GM18498 (cell line): ENCODE measurements around the gene PPRC1.

ENCODE experiments used
- ATAC-seq: cut with Tn5 transposase; IDR thresholded peaks from one replicate; pipeline ENCODE4 v1.9.1; 2021; ENCODE audit warnings: mild to moderate bottlenecking, moderate library complexity; ENCODE audit not compliant: unreplicated experiment

Gene PPRC1, protein sequence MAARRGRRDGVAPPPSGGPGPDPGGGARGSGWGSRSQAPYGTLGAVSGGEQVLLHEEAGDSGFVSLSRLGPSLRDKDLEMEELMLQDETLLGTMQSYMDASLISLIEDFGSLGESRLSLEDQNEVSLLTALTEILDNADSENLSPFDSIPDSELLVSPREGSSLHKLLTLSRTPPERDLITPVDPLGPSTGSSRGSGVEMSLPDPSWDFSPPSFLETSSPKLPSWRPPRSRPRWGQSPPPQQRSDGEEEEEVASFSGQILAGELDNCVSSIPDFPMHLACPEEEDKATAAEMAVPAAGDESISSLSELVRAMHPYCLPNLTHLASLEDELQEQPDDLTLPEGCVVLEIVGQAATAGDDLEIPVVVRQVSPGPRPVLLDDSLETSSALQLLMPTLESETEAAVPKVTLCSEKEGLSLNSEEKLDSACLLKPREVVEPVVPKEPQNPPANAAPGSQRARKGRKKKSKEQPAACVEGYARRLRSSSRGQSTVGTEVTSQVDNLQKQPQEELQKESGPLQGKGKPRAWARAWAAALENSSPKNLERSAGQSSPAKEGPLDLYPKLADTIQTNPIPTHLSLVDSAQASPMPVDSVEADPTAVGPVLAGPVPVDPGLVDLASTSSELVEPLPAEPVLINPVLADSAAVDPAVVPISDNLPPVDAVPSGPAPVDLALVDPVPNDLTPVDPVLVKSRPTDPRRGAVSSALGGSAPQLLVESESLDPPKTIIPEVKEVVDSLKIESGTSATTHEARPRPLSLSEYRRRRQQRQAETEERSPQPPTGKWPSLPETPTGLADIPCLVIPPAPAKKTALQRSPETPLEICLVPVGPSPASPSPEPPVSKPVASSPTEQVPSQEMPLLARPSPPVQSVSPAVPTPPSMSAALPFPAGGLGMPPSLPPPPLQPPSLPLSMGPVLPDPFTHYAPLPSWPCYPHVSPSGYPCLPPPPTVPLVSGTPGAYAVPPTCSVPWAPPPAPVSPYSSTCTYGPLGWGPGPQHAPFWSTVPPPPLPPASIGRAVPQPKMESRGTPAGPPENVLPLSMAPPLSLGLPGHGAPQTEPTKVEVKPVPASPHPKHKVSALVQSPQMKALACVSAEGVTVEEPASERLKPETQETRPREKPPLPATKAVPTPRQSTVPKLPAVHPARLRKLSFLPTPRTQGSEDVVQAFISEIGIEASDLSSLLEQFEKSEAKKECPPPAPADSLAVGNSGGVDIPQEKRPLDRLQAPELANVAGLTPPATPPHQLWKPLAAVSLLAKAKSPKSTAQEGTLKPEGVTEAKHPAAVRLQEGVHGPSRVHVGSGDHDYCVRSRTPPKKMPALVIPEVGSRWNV (N-terminal part only)

DNA sequence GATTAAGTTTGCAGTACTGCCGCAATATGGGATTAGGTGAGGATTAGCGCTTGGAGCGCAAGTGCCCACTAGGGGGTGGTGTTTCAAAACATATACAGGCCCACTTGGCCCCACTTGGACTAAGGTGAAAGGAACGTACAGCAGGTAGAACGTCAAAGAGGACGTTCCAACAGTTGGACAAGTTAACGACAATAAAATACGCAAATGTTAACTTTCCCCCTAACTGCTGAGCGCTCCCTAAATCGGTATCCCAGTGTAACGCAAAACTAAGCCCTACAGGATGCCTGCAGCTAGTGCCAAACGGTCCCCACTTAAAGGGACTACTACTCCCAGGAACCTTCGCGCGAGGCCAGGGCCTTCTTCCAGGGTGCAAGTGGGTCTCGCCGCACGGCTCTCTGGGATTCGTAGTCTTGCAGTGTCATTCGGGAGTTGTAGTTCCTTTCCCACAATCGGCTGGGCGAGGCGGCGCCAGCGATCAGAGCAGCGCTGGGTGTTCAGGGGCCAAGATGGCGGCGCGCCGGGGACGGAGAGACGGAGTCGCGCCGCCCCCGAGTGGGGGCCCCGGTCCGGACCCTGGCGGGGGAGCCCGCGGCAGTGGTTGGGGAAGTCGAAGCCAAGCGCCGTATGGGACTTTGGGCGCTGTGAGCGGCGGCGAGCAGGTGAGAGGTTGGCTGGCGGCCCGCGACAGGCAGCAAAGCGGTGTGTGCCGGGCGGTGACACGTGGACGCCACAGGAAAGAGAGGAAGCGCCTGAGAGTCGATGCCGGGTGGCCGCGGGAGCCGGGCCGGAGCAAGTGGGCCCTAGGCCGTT, at the start of gene PPRC1:
TSS of gene PPRC1 (plus strand) at position 478 of the 810 bp plus-strand sequence. CDS start at position 507, 29 bp downstream.
- ATAC-seq, result peak; percentile 93

DNA sequence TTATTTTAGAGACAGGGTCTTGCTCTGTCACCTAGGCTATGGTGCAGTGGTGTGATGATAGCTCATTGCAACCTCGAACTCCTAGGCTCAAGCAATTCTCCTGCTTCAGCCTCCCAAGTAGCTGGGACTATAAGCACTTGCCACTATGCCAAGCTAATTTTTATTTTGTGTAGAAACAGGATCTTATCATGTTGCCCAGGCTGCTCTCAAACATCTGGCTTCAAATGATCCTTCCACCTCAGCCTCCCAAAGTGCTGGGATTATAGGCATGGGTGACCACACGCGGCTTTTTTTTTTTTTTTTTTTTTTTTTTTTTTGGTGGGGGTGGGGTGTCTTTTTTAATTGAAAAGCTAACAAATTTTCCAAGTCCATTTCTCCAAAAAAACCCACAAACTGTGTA, 49.3 kb upstream of the PPRC1 start:
- ATAC-seq, result no peak

DNA sequence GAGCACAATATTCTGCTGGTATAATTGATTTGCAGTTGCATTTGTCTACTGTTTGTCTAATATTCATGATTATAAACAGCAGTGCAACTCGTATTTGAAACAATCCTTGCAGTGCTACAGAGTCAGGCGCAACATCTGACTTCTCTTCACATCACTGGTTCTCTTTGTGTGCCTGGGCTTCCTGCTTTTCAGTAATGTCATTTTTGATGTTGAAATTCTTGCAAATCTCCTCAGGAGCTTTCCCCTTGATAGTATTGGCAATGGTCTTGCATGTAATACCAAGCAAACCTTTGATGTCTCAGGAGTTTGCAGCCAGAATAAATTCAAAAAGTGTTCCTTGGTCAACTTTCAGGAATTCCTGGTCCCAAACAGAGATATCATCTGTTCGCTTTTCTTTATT, 47.5 kb upstream of the PPRC1 start:
- no peak for ATAC-seq

DNA sequence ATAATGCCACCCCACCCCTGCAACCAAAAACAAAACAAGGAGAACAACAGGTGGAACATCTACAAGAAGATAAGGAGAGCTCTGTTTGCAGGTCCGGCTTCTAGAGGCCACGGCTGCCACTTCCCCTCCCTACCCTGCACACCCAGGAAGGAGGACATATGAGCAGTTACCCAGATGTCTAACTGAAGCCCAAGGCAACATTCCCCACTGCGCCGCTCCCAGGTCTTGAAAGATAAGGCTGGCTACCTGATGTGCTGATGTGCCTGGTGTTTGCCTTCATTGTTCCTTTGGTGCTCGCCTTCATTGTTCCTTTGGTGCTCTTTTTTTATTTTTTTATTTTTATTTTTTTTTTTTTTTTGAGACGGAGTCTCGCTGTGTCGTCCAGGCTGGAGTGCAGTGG, 46.6 kb upstream of the PPRC1 start:
- no peak for ATAC-seq

DNA sequence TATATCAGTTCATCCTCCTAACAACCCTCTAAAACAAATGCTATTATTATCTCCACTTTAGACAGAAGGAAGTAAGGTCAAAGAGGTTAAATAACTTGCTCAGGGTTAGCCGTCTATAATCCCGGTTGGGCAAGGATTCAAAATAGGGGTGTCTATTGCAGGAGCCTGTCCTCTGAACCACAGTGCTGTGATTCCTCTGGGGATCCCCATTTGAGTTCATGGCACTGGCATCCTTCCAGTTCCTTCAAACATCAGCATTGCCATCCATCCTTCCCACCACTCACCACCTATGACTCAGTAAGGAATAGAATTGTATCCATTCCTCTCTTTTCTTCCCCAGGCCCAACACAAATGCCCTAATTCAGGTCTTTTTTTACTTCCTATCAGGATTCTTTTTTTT, 42.1 kb upstream of the PPRC1 start:
- ATAC-seq, result no peak

DNA sequence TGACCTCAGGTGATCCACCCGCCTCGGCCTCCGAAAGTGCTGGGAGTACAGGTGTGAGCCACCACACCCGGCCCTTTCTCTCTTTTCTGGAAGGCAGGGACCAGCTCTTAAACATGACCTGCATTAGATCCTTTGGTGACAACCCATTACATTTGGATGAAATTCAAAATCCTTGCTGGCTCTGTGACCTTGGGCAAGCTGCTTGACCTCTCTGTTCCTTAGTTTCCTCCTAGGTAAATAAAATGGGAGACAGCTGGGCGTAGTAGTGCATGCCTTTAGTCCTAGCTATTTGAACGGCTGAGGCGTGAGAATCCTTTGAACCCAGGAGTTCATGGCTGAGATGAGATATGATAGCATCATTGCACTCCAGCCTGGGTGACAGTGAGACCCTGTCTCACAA, 36.4 kb upstream of the PPRC1 start:
- no peak for ATAC-seq

DNA sequence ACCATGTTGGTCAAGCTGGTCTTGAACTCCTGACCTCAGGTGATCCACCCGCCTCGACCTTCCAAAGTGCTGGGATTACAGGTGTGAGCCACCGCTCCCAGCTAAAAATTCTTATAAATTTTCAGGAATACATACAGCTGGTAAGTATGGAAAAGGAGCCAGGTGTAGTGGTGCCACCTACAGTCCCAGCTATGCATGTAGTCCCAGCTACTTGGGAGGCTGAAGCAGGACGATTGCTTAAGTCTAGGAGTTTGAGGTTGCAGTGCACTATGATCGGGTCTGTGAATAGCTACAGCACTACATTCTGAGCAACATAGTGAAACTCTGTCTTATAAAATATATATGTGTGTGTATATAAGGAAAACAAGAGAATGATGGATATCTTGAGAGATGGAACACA, 31.7 kb upstream of the PPRC1 start:
- no peak for ATAC-seq

DNA sequence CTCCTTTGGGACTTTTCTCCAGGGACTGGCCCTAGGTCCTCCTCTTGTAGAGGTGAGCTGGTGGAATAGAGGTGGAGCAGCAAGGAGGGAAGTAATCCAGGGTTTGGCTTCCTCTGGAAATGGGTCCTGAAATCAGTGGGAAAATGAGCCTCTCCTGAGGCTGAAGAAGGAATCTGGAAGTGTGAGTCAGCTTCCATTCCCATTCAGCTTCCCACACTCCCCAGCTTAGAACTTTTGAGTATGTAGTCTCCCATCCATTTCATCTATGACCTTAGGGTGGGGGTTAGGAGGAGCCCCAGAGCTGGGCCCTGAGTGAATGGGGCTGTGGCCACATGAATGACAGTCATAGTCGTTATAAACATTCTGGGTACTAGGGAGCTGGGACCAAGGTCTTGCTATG, 30.4 kb upstream of the PPRC1 start:
- no peak for ATAC-seq

DNA sequence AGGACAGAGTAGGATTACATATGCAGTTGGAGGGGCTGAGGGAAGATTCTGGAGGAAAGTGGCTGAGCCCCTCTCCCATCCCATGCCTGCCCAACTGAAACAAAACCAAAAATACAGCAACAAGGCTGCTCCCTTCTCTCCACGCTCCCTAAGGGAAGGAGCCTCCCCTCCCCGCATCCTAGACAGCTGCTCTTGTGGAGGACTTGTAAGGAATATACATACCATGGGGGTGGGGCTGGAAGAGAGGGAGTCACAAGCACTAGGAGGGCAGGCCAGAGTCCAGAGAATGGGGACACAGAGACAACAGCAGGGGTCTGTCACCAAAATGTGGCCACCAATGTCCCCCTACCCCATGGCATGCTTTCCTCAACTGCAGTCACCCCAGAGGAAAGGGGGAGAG, 25.8 kb upstream of the PPRC1 start:
- ATAC-seq, result no peak

DNA sequence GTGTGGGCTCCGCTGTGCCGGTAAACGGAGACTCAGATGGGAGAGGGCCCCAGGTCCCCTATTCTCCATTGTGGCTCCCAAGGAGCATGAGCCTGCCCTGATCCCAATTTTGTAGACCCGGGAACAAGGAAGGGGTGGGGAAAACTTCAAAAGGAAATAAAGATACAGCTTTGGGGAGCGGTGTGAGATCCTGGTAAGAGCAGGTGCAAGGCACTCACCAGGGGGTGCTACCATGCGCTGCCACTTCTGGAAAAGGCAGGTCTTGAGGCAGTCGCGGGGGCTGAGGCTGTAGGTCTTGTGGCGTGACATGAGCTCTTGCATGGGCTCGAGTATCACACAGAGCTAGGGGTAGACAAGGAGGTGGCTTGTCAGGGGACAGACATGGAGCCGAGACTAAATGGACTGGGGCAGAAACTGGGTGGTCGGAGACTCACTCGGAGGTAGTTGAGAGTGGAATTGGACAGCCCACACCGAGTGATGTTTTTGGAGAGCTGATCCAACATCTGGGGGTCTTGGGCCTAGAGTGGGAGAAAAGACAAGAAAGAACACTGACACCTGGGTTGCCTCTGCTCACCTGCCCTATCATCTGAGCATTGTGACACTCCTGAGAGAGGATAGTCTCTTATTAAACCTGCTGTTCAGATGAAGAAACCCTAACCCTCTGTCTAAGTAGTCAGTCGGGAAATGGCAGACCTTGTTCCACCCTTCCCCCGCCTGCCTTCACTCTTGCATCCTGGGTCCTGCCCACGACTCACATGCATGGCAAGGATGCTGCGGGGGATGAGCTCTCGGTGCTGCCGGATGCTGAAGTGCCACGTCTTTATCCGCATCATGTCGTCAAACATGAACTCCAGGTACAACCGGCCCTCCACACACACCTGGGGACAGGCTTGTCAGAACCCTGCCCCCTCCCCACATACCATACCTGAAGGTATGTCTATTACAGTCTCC, 23.4 kb upstream of the PPRC1 start:
- no peak for ATAC-seq

DNA sequence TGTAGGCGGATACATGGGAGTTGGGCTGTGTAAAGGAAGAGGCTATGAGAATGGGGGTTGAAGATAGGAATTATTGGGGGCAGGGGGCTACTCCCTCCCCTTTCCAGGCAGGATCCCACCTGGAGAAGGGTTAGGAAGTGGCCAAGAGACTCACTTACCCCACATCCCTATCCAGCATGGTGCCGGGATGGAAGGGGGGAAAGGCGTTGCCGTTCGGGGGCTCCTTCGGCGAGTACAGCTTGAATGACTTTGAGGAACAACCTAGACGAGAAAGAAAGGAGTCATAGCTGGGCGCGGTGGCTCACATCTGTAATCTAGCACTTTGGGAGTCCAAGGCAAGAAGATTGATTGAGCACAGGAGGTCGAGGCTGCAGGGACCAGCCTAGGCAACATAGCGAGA, 21.6 kb upstream of the PPRC1 start:
- no peak for ATAC-seq

DNA sequence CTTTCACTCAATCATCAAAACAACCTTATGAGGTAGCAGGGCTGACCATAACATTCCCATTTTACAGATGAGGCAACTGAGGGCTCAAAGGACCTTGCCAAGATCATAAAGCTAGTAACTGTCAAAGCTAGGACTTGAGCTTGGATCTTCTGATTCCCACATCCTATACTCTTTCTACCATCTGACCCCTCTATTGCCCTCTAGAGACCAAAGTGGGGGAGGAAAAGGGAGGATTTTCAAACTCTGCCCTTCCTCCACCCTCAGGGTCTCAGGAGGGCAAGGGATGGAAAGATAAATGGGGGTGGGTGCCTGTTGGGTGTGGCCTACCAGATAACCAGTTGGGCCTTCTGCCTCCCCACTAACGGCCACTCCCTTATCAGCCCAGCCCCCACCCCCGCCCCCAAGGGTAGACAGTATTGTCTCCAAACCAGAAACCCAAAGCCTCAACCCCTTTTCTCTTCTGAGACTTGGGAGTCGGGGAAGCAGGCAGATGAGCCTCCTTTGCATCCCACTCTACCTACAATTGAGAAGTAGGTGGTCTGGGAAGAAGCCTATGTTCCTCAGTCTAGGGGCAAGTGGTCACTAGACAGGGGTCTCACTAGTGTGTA, 20.5 kb upstream of the PPRC1 start:
- no peak for ATAC-seq

DNA sequence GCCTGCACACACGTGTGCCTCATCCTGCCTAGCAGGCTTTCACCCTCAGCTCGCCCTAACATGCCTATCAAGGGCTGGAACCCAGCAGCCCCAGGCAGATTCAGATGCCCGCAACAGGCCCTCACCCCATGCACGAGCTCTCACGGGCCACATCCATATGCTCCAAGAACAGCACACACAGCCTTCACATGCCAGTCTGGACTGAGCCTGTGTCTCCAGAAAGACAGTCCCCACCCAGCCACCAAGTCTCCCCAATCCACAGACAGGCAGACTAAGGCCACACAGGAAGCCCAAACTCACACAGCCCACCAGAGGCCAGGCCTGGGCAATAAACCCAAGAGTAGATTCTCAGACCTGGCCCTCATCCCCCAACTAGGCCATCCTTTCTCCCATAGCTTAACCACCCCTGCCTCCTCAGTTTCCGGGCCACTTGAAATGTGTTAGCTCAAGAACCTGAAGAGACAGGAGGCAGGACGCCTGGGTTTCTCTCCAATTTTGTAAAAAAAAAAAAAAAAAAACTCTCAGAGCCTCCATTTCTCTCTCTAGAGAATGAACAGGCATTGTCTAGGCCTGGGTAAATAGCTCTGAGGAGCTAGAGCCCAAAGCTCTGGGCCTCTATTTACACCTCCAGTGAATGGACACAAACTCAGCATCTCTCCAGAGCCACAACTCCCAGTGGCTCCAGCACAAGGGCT, 19.4 kb upstream of the PPRC1 start:
- ATAC-seq, result no peak

DNA sequence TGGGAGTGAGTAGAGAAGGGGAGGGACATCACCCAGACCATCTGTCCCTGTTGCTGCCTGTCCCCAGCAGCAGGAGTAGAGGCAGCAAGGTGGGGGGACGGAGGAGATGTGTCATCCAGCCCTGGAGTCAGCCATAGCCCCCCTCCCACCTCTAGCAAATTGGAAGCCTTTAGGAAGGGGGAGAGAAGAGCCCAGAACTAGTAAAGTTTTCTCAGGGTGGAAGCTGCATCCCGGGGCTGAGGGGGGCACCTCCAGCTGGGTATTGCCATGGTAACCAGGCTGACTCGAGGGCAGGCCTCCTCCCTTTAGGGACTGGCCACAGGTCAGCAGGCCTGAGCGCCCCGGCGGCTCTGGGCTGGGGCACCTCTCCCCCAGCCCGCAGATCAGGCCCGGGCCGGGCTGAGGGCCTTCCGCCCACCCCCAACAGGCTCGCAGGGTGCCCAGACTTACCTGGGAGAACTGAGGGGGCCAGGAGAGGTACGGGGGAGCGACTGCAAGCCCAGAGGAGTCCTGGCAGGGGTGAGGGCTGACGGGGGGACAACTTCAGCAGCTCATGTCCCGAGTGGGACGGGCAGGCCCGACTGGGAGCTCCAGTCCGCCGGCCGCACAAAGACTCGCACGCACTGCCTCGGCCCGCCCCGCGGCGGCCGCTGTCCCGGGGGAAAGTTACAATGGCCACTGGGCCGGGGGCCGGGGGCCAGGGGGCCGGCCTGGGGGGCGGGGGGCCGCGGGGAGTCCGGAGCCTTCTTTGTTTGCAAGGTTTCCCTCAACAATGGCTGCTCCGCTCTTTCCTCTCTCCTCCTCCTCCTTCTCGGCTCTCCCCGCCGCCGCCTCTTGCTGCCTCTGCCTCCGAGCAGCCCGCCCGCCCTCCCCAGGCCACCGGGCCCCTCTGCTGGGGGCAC, 18.6 kb upstream of the PPRC1 start:
- ATAC-seq, result peak; percentile 23

DNA sequence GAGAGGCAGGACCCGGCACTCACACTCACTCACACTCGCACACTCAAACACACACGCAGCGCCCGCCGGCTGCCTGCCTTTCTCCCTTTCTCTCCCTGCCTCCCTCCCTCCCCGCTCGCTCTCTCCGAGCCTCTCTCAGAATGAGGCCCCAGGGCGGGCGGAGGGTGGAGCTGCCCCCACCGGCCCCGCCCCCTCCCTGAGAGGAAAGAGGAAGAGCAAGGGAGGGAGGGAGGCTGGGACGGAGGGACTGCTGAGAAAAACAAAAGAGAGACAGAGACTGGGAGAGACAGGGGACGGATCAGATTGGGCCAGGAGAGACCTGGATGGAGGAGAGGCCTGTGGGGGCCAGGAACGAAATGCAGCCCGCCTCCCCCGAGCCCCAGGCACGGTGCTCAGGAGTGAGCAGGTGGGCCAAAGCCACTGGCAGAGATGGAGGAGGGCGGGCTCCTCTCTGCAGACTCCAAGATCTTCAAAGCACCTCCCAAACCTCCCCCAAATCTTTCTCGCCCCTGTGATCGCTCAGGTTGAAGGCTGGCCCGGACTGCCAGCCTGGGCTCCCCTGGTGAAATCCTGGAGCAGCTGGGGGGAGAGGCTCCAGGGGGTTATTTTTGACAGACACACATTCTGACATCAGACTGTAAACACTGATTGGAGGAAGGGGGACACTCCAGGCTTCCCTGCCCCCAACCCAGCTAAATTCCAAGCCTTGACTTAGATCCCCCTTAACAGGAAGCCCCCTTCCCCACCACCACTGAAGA, 17.8 kb upstream of the PPRC1 start:
- peak; percentile 71 for ATAC-seq

DNA sequence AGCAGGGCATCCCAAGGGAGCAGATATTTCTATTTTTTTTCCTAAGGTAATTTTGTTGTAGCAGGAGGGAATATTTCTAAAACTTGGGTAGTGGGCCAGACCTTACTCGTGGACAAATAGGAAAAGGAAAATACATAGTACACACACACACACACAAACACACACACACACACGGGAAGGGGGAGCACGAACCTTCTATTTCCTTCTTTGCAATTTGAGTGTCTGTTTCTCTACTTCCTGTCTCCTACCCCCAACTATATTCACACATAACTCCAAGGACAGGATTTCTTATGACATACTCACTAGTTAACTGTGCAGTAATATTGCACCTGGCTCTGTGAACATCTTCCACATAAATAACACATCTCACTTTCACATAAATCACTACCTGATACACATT, 17.1 kb upstream of the PPRC1 start:
- ATAC-seq, result no peak
